Lower lobe of right lung (tissue), 2 donors: ENCODE data around the gene MAGI1. TPM values are rescaled to one million over a fixed set of nuclear protein-coding genes. Genes with fewer than 3 reads are reported as not detected.

ENCODE experiments used
- ATAC-seq, 2 donors: fragments of 200-7000 bp; cut with Tn5 transposase; one replicate each; pipeline ENCODE4 v1.9.1; 2020 to 2022; ENCODE audit warnings: mild to moderate bottlenecking in 2 of 2, moderate library complexity in 2 of 2
- DNase-seq: peaks from one replicate; pipeline ENCODE4 v3.0.0-alpha.2; 2020
- H3K27ac ChIP-seq: fragments of 200-600 bp; one replicate; pipeline ENCODE4 v1.8.0; 2022
- H3K27me3 ChIP-seq: fragments of 200-600 bp; one replicate; pipeline ENCODE4 v1.8.0; 2022; ENCODE audit warnings: low read depth
- H3K36me3 ChIP-seq: fragments of 200-600 bp; one replicate; pipeline ENCODE4 v1.8.0; 2022; ENCODE audit warnings: mild to moderate bottlenecking
- H3K4me1 ChIP-seq: fragments of 200-600 bp; one replicate; pipeline ENCODE4 v1.8.0; 2022
- H3K4me3 ChIP-seq: fragments of 200-600 bp; one replicate; pipeline ENCODE4 v1.8.0; 2022; ENCODE audit warnings: mild to moderate bottlenecking
- H3K9me3 ChIP-seq: fragments of 200-600 bp; one replicate; pipeline ENCODE4 v1.8.0; 2022
- CTCF ChIP-seq: fragments of 200-600 bp; IDR thresholded peaks from one replicate; pipeline ENCODE4 v1.8.0; 2022; ENCODE audit warnings: antibody characterized with exemption, mild to moderate bottlenecking
- intact Hi-C: fragments of 100-400 bp; cut with DNase I; formaldehyde crosslinking; loops from one replicate; pipeline ENCODE4 v1.11.0; 2022
- total RNA-seq: library from RNA; stranded (reverse); fragmentation: NEBNext Ultra II Directional; extraction: Animal tissue kit (Norgen Biotek cat#: 25700); gene quantifications from one replicate; pipeline ENCODE4 v1.2.1, GENCODE V29; 2021
- donor health status: DM: no; HTN: yes; CAD: no; lungs with severe emphysema.

Gene MAGI1
- total RNA-seq, 1 donor from 2014 or later, result 35.5 TPM

DNA sequence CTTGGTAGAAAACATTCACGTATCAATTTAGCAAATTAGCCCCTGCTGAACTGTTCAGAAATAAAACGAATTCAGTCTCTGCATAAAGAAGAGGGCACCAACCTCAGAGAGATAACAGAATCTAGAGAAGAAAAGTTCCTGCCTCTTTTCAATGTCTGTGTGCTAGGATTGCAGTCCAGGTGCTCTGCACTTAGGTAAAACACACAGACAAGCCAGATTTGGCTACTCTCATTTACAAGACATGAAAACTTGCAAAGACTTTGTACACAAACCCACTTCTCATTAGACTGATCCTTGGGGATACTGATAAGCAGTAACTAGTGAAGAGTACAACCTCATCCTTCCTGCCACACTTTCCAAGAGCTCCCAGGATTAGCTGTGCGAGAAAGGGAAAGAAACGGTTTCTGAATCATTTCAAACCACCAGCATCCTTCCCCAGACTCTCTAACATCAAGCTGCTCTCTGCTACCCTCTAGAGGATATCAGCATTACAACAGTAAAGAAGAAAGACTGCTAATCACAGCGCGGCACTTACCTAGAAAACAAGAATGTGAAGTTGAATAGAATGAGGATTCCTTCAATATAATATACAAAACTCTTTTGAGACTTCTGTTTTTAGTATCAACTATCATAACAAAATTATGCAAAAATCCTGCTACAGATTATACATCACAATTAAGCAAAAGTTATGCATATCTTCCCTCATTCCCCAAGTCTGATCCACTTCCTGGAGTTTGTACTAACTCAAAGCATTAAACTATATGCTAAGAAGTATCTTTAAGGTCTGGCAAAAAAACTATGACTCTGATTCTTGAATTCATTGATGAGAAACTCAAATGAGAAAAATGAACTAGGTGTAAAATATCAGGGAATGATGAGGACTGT lies 306.4 kb downstream of the MAGI1 start:
- Histone ChIP-seq H3K4me3 (no peak overlapping the region), H3K36me3 (no peaks in the 10 kb centered on the region), H3K9me3 (no peaks in the 10 kb centered on the region), H3K27me3 (no peaks in the 10 kb centered on the region), H3K27ac (no peak overlapping the region), H3K4me1 (peaks cover 18% of the 10 kb centered on the region)
- intact Hi-C loops, result no loop called here
- peak; percentile 75 for TF ChIP-seq CTCF
- DNase-seq, result no peak
- ATAC-seq, result peak; percentile 81 to 86

- Histone ChIP-seq H3K4me3 (no peak overlapping the region), H3K27ac (no peak overlapping the region), H3K4me1 (peaks cover 18% of the 10 kb centered on the region), H3K9me3 (no peaks in the 10 kb centered on the region), H3K36me3 (no peaks in the 10 kb centered on the region), H3K27me3 (no peaks in the 10 kb centered on the region)
- intact Hi-C loops, result no loop called here
- DNase-seq (no peak), ATAC-seq (no peak)
- TF ChIP-seq CTCF, result no peak
Measured at GRCh38 chr3:65730449-65730848, 308.3 kb downstream of the MAGI1 start.

DNA sequence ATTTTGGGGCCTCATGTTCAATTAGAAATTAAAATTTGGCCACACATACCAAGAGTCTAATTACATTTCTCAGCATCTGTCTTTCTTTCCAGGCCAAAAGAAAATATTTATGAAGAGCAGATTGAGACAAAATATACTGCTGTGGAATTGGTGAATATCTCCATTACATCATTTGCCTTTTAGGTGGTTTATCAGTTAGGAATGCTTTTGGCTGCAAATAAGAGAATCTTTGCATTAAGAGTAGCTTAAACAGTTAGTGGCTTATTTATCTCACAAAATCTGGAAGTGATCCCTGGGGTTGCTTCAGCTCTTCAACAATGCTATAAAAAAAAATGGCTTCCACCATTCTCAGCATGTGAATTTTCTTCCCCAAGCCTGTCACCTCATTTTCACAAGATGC lies 308.7 kb downstream of the MAGI1 start:
- Histone ChIP-seq H3K27ac (no peak overlapping the region), H3K36me3 (no peaks in the 10 kb centered on the region), H3K4me3 (no peak overlapping the region), H3K9me3 (no peaks in the 10 kb centered on the region), H3K27me3 (no peaks in the 10 kb centered on the region), H3K4me1 (peaks cover 18% of the 10 kb centered on the region)
- no peak for ATAC-seq
- intact Hi-C loops, result no loop called here
- DNase-seq, result no peak
- no peak for TF ChIP-seq CTCF

DNA sequence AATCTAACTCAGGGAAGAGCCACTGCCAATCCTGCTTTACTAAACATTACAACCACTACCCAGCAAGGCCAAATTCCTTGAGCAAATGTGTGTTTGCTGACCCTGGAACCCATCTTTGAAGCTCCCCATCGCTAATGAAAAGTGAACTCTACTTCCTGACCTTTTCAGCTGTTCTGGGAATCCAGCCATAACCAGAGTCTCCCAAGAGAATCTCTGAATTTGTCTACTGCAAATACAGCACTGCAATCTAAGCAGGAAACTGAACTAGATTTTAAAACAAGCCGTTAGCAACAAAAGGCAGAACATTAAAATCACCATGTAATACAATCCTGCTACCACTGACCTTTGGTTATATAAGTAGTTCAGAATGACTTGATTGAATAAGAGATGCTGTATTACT lies 309.2 kb downstream of the MAGI1 start:
- no peak overlapping the region for H3K4me3 ChIP-seq
- intact Hi-C loops, result no loop called here
- no peaks in the 10 kb centered on the region for H3K9me3 ChIP-seq
- no peak for TF ChIP-seq CTCF
- H3K36me3 ChIP-seq, result no peaks in the 10 kb centered on the region
- peaks cover 18% of the 10 kb centered on the region for H3K4me1 ChIP-seq
- ATAC-seq, result no peak
- no peak overlapping the region for H3K27ac ChIP-seq
- no peaks in the 10 kb centered on the region for H3K27me3 ChIP-seq
- DNase-seq, result no peak

- intact Hi-C loops, result no loop called here
- DNase-seq, result no peak
- ATAC-seq, result no peak
Measured at GRCh38 chr3:65728138-65728537, 310.6 kb downstream of the MAGI1 start.

More at GRCh38 chr3:65728138-65728537, 310.6 kb downstream of the MAGI1 start:
- Histone ChIP-seq H3K27ac (no peak overlapping the region), H3K36me3 (no peaks in the 10 kb centered on the region), H3K27me3 (no peaks in the 10 kb centered on the region), H3K9me3 (no peaks in the 10 kb centered on the region), H3K4me1 (peaks cover 18% of the 10 kb centered on the region), H3K4me3 (no peak overlapping the region)
- TF ChIP-seq CTCF, result no peak
